NCI-H2171 treated with DMSO at 0.1 percent for 48 hours (cell line): Measurements from ENCODE around the gene DLG2.

Experiments used
- DNase-seq: peaks from one replicate; lab custom pipeline; 2025; lab: John Stamatoyannopoulos, UW

The DLG2 gene

DNA sequence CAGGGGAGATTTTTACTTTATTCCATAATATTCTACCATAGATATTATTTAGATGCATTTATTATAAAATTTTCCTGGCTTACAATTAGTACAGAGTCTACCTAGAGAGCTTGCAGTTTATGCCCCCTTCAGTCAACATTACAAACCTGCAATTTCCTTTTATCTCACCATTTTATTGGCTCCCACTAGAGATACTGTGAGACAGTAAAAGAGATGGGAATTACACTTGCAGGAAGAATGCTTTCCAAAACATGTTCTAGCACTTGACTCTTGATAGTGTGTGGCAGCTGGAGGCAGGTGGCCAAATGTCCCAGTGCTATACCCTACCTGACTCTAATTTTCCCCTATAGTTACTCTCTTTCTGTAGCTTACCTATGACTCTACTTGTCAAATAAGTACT, 863.2 kb downstream of the DLG2 start:
- no peak for DNase-seq

DNA sequence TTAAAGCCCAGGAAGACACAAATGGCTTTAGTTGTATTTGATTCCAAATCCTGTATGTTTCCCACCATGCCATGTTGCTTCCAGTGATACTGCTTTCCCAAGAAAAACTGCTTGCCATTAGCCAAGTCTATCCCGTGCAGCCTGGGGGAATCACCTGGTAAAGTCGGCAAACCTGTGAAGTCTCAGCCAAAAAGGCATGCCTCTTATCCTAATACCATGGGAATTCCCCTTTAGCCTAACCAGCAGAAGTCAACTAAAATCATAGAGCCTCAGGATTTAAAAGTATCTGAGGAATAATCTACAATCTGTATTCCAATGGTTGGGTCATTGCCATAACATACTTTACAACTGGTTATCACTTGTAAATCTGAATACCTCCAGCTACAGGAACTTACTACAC, 869.4 kb downstream of the DLG2 start:
- no peak for DNase-seq

DNA sequence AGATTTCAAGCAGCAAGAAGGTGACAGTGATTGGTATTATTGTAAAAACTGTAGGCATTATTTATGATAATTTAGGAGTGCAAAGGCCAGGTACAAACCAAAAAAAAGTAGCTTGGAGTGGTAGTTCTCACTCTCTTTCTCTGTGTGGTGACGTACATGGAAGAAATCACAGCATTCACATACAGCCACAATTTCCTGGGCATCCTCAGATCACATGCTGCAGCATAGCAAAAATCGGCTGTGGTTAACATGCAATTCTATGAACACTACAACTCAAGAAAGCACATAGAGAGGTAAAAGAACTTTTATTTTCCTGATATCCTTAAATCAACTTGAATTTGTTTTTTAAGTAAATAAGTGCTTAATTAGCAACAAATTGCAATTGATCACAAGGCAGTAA, 875.8 kb downstream of the DLG2 start:
- DNase-seq = no peak

DNA sequence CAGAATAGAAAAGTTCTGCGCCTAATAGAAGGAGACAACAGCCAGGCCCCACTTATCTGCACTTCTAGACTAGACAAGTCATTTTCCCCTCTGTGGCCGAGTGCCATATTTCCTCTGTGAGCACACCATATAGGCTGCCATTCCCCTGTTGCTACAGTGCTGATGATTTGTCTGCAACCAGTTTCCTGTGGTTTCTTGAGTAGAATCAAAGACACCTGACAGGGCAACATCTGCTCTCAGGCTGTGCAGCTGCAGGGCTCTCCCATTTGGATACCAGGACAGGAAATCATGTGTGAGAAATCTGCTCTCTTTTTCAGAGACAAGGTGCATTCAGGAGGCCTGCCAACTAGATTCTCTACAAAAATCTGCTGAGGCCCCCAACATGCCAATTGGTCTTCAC, 879.3 kb downstream of the DLG2 start:
- DNase-seq = no peak

DNA sequence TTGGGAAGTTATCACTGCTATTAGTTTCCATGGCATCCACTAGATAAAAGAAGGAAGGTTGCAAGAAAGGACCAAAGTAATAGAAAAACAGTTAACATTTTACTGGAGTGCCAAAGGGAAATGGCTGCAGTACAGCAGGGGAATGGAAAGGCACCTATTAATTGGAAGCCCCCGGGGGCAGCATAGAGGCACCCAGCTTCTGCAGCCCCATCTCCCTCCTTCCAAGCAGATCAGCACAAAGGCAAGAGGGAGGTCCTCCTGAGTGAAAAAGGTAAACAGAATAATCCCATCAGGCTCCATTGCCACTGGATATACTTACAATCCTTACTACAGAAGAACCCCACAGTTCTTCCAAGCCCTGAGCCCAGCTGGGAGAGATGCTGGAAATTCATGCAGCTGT, 887.1 kb downstream of the DLG2 start:
- no peak for DNase-seq

DNA sequence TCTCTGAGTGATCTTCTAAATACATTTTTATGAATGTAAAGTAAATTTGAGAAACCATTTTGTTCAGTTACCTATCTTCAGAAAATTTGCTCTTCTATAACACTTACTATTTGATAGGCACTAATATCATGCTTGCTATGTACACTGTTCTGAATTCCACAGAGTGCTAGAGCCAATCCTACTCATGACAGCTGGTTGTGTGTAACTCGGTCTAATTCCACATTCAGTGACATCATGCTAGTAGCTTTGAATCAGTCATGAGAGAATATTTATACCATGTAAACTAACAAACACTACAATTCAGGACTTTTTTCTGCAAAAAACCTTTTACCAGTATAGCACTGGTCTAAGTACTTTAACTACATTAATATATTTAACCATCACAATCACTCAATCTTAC, 902.9 kb downstream of the DLG2 start:
- DNase-seq = no peak

DNA sequence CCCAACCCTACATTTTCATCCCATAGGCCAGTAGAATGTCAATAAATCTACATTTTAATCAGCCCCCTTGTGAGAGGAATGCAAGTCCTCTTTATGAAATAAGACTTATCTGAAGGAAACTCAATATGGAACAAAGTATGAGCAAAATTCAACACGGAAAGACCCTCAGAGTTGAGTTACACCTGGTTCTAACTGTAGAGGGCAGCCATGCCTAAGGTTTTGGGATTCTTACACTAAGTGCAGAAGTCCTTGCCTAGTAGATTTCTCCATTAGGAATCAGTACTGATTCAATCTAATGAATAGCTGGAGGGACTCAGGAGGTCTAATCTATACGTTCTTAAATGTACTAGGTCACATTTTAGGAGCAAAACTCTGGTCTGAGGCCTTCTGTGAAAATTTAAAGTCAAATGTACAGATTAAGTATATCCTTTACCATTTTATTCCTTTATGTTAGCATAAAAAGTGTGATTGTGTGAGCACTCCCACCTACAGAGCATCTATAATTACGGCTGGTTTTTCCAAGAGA, 904.5 kb downstream of the DLG2 start:
- DNase-seq = no peak

DNA sequence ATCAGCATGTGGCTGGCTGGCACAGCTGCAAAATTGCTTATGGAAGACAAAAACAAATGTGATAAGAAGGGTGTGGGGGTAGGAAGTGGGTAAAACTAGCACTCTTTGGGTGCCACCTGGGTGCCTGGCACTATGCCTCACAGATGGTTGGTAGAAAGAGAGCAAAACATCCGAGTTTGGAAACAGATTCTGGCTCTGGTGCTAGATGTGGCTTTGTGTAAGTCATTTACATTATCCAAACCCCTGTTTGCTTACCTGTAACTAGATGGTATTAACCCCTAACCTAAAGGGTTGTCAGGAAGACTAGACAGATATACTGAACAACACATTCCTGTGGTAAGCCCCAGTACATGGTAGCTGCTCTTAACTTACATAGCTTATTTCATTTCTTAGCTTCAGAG, 905.6 kb downstream of the DLG2 start:
- DNase-seq = no peak

DNA sequence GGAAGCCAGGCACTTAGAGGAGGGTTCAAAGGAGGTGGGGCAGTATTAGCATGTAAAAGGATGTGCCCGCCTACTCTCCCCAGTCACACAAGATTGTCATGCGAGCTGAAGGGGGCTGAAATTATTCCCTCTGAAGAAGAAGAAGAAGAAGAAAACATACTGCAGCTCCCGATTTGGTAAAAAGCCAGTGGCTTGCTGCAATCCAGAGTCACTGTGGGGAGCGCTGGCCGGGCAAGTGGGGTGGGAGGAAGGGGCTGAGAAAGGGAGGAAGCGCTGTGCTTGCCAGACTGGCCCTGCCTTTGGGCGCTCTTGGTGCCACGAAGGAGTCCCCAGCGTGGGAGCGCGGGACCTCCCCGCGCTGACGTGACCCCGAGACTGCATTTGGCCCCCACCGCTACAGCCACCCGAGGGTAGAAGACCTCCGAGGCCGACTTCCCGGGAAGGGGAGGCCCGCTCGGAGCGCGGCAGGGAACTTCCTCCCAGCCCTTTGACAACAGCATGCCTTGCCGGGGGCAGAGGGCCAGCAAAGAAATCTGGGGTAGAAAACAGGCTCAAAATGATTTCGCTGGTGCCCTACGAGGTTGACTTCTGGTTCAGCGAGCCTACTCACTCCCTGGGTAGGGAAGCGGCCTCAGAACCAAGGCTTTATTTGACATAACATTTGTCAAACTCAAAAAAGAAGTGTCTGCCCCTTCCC, 906.3 kb downstream of the DLG2 start:
- no peak for DNase-seq

DNA sequence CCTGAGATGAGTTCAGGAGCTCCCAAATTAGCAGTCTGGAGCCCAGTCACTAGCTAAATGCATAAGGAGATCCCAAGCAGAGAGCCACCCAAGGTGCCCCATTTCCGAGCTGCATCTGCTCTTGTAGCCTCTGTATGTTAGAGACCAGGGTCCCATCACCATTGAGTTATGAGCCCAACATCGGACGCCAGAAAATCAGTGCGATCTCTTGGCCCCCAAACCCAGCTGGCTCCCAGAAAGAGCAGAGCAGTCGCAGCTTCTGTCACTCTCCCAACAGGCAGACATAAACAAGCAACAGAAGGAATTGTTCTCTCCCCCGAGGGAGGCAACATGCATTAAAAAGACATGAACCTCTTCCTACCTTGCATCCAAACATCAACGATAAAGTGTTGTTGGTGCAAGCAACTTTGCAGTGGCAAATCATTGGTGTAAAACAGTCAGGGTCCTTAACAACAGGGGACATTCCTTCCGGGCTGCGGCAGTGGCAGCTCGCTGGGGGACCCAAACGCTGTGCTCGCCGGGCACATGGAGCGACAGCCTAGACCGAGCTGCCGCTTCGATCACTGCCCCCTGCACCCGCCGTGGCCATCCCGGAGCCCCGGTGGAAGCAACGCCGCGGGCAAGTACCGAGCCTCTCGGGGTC, 907.1 kb downstream of the DLG2 start:
- no peak for DNase-seq

DNA sequence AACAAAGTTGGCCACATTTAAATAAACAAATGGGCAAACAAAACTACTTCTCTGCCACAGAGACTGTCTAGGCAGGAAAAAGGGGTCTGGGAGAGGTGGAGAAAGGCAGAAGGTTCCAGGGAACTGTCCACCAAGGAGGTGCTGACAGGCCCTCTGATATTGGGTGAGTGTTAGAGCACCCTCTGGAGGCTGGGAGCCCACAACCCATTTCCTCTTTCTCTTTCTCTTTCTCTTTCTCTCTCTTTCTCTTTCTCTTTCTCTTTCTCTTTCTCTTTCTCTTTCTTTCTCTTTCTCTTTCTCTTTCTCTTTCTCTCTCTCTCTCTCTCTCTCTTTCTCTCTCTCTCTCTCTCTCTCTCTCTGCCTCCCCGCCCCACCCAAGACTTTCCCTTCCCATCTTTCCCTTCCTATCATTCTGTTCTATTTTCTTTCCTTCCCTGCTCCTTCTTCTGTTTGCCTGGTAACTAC, 912.8 kb downstream of the DLG2 start:
- no peak for DNase-seq

DNA sequence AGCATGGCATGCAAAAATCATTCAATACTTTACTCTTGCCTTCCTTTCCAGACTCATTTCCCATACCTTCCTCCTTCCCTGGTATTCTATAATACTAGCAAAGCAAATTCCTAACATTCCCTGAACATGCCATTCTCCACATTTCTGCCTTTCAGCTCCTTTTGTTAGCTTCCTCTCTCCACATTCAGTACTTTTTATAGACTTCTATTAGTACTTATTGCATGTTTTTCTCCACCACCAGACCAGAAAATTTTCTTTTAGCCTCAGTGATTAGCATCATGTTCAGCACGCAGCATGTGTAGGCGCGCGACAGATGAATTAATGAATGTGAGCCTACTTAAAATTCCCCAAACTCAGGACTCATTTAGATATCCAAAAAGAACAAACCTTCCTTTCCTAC, 935.3 kb downstream of the DLG2 start:
- no peak for DNase-seq

DNA sequence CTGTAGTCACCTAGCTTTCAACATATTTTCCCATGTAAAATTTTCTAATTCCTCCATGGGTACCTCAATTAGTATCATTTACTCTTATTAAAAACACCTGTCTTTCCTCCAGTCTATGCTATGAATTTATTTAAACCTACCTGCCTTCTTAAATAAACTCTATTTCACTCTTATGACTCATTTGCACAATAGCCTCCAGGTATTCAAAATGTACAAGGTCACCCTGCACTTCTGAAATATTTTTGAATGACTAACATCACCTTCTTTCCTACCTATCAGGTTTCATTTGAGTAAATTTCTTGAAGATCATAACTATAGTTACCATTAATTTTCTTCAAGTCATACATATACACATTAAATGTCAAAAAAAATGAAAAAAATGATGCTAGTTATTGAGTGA, 939.7 kb downstream of the DLG2 start:
- no peak for DNase-seq

DNA sequence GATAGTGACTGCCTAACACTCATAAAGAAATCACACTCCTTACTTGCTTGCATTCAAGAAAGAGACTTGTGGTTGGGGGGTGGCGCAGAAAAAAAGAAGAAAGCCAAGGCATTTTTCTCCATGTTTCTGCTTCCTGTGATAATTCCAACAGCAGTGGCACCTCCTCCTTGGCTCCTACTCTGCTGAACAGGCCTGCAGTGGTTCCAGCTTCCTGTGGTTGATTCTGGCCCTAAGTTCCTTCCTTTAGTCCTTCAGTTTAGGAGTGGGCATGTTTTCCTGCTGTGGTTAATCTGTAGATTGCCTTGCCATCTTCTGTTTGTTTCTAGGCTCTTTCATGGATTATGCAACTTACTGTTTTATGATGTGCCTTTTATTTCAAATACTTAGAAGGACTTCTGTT, 940.4 kb downstream of the DLG2 start:
- DNase-seq = no peak

DNA sequence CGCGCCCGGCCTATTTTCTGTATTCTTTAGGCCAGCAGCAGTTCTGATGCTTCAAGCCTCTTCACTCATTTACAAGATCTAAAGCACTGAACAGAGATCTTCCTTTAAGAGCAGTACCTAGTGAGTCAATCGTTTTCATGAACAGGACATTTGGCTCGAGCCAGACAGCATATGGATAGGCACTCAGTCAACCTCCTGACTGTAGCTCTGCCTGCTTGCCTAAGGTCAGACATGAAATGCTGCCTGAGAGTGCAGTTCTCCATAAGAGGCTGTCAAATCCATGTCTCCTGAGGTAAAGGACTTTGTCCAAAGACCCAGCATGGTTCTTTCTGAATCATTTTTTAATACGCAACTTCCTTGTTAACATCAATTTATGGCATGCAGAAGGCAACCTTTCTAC, 941.2 kb downstream of the DLG2 start:
- DNase-seq = no peak

DNA sequence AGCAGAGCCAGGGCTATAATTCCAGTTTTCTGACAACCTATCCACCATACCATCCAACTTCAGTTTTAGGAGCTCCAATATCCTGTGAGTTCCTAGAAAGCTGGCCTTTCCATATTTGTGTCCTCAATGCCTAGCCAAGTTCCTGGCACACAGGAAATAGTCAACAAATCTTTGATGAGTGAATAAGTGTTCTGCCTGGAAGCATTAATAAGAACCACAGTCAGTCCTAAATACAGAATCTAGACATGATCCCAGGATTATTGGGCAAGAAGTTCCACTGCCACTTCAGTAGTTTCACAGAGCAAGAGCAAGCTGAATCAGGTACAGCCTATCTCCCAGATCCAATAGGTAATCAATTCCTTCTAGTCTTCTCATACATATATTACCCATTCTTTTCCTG, 942.0 kb downstream of the DLG2 start:
- no peak for DNase-seq

DNA sequence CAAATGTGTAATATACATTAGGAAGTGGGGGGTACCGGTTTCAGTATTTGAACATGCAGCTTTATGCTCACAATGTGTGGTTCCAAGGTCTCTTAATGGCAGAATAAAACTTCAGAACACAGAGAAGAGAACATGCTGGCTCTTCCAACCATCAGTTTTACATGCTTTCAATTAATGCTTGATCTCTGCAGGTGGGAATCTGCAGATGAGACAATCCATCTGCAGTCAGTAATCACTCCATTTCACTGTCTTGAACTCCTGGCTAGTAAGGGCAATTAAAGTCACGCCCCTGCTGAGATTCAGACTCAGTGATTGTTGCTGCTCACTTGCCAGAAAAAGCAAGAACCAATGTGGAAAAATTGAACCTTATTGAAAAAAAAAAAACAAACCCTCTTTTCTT, 945.7 kb downstream of the DLG2 start:
- no peak for DNase-seq

DNA sequence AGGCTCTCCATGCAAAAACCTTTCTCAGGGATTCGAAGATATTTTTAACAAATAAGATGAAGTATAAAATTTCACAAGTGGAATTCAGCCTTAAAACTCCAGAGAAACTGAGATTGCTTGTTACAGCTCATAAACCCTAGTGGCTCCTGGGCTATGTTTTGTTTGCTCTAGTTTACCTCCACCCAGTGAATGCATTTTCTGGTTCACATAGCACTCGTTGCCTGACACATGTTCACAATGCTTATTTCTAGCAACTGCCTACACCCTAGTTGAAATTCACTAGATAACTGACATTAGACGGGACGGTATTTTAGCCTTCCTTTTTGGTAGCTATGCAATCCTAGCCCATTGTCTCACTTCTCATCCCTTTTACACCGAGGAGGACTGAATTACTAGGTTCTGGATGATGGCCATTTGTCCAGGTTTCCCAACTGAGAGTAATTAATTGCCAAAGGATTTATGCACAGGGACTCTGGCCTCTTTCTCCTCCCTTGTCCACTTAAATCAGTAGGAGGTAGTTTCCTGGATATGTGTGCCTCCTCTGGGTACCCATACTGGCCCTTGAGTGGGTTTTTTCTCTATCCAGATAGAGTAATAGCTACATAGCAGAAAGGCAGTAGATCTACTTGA, 951.6 kb downstream of the DLG2 start:
- no peak for DNase-seq

DNA sequence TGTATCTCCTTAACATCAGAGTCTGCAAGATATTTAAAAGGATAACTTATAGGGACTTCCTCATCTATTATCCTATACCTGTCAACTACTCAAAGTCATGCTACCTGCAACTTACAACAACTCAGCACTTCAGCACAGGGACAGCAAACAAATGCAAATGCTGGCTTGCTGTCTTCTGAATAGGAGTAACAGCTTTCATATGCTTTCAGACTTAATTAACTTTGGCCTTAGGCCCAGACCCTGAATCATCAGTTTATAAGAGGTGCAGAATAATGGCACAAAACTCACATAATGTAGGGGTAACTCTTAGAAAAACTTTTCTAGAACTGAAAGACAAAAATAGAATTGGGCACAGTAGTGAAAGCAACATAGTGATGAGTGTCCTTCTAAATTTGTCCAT, 953.4 kb downstream of the DLG2 start:
- DNase-seq = no peak

DNA sequence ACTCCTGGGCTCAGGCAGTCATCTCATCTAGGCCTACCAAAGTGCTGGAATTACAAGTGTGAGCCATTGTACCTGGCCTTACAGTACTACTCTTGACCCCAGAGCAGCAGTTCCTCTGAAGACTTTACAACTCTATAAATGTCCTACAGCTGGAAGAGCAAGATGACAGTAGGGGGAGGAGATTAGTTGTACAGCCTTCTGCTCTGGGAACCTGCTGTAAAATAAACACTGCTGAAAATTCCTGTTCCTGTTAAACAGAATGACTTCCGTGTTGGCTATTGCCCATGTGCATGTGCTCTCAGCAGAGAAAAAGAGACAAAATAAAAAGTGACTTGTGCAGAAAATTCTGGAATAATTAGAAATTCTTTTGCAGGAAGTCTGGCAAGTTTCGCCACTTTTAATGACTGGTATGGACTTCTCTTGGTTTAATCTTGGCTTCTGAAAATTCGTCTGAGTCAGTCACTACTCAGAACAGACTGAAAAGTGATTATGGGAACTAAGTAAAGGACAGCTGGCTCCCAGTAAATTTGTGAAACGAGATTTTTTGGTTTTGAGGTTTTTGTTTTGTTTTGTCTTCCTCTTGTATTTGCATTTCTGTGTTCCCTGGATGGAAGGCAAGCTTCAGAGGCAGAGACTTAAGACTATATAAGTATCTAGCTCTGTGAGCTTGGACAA, 955.7 kb downstream of the DLG2 start:
- no peak for DNase-seq

DNA sequence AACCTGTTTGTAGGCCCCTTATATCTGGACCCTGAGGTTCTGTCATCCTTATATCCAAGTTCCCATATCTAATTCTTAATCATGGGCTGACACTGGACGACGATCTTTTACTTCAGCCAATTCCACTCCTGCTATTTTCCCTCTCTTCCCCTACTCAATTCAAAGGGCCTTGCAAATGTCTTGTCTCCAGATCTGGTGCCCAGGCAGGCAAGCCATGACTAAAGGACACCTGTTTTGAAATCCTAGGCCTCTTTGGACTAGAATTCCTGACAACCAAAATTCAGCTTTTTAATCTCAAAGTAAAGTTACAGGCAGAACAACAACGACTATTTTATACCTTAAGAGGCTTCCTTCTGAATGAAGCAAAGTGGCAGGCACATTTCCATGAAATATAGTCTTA, 963.4 kb downstream of the DLG2 start:
- DNase-seq = no peak

DNA sequence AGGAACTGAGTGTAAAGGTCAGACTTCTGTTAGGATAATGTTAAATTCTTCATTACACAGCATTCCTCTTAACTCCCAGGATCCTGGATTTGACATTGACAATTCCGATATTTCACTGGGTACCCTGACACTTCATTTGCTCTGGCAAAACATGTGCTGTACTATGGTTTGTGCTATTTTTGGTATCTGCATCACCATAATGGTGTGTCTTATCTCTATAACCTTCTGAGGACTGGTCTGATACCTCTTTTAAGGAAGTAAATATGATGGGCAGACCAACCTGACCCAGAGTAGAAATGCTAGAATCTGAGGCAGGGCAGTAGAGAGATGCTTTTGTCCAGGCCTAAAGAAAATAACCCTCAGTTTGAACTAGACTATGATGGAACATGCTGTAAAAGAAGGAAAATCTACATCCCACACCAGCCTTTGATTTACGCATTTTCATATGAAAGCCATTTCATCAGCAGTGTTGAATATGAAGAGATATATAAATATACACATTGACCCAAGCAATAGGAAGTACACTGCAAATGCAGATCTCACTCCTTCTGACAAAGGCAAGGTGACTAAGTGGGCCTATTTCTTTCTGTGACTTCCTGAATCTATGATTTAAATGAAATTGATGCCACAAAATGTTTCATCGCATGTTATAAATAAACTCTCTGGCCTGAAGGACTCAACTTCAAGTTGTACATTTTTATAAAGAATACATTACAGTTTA, 966.7 kb downstream of the DLG2 start:
- no peak for DNase-seq
